Erythroblast (primary cell): ENCODE data around the gene NUP50.

Source experiments
- GATA1 ChIP-seq: IDR thresholded peaks from 2 replicates; pipeline ENCODE4 v1.6.1; 2011; ENCODE audit warnings: low read depth, mild to moderate bottlenecking, control low read depth, low read length, moderate library complexity
- POLR2A ChIP-seq: IDR thresholded peaks from 2 replicates; pipeline ENCODE4 v1.6.1; 2011; ENCODE audit warnings: mild to moderate bottlenecking, low read length

- TF ChIP-seq POLR2A, result no peak
- TF ChIP-seq GATA1, result no peak
These were observed 64.7 kb downstream of the NUP50 start for GRCh38 chr22:45228401-45228754.
